OCI-M1 (cell line): ENCODE measurements around the gene TMCO4.

Experiments used
- DNase-seq: peaks from one replicate; lab custom pipeline; 2025; lab: John Stamatoyannopoulos, UW

Gene TMCO4

GRCh38 chr1:19749685-19750084, 50.0 kb downstream of the TMCO4 start:
- DNase-seq, result no peak

GRCh38 chr1:19747761-19748160, 52.0 kb downstream of the TMCO4 start:
- no peak for DNase-seq

DNA sequence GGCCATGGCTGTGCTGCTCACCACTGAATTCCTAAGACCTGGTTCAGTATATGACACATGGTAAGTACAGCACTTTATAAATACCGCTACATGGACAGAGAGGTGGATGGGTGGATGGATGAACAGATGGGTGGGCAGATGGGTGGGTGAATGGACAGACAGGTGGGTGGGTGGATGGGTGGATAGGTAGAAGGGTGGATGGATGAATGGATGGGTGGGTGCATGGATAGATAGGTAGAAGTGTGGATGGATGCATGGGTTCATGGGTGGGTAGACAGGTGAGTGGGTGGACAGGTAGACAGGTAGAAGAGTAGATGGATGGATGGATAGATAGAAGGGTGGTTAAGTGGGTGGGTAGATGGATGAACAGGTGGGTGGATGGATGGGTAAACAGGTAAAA, 54.8 kb downstream of the TMCO4 start:
- DNase-seq, result no peak

DNA sequence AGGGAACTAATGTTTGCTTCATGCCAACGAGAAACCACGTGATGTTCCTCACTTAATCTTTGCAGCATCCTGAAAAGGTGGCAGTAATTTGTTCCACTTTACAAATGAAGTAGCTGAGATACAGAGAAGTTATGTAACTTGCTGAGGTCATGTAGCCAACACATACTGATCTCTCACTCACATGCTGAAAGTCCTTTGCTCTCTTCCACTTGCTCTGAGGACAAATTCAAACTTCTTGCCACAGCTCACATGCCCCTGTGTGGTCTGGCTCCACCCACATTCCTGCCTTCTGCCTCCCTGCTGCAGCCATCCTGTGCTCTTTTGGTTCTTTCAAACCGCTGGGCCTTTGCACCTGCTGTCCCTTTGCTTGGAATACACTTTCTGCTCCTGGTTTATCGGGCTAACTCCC, 55.4 kb downstream of the TMCO4 start:
- no peak for DNase-seq

GRCh38 chr1:19743793-19744192, 55.9 kb downstream of the TMCO4 start:
- DNase-seq, result no peak

- no peak for DNase-seq
Measured at GRCh38 chr1:19743180-19743579, 56.5 kb downstream of the TMCO4 start.

GRCh38 chr1:19739628-19740027, 60.1 kb downstream of the TMCO4 start:
- DNase-seq, result no peak

DNA sequence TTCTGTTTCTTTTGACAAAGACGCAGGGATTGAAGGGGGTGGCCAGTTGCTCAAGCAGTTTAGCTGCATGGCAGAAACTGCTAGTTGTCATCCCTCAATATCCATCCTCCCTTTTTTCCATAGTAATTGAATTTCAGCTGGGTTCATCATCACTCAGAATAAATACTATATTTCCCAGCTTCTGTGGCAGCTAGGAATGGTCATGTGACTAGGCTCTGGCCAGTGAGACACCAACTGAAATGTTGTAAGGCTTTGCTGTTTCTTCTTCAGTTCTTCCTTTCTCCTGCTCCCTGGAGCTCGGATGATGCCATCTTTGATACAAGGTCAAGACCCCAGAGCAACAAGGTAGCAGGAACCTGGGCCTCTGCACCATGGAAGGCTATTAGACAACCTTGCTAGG, 61.0 kb downstream of the TMCO4 start:
- DNase-seq, result no peak

GRCh38 chr1:19738076-19738475, 61.6 kb downstream of the TMCO4 start:
- DNase-seq, result no peak

DNA sequence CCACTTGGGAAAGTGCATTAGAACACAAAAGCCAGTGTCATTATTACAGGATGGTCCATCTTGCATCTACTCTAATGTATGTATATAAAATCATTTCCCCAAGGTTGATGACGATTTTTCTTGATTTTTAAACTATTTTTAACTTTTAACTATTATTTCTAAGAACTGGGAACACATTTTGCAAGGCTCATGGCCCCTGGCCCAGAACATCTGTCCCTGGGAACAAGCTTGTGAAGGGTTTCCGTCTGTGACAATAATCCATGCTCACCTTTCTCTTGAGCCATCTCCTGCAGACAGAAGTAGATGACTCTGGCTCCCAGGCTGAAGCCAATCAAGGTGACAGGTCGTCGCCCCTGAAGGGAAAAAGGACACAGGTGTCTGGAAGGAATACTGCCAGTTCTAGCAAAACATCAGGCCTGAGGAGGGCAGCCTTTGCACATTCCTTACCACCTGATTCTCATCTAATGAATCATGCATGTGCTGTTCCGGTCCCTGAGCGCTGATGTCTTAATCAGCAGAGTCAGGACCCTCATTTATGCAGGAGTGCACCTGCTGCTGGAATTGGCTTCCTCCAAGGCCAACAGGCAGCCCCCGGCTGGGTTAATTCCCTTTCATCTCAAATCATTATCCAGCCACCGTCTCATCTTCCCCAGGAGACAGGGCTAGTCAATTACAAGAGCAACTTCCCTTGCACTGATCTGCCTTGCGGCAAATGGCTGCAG, 62.5 kb downstream of the TMCO4 start:
- no peak for DNase-seq

DNA sequence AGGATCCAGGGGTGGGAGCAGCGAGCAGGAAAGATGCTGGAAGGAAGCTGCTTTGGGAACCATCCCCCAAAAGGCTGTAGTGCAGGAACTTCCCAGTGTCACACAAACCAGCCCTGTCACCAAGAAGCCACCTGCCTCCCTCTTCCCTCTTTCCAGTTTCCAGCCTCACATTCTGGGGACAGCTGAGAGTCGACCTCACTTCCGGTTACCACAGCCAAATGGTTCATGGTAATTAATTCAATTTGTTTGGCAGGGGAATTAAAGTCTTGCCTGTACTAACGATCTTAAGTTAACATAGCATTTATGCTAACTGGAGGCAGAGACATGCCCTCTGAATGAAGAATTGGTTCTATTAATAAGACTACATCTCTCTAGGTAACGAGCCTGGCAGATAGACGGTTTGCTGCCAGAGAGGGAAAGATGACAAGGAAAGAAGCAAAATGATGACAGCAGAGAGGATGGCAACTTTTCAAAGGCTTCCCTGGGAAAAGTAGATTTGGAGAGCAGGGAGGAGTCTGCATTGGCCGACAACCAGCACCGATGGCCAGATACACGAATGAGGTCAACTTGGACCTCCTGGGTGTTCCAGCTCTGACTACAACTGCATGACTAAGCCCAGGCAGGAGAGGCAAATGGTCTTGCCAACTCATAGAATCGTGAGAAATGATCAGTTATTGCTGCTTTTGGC, 64.1 kb downstream of the TMCO4 start:
- DNase-seq, result no peak

DNA sequence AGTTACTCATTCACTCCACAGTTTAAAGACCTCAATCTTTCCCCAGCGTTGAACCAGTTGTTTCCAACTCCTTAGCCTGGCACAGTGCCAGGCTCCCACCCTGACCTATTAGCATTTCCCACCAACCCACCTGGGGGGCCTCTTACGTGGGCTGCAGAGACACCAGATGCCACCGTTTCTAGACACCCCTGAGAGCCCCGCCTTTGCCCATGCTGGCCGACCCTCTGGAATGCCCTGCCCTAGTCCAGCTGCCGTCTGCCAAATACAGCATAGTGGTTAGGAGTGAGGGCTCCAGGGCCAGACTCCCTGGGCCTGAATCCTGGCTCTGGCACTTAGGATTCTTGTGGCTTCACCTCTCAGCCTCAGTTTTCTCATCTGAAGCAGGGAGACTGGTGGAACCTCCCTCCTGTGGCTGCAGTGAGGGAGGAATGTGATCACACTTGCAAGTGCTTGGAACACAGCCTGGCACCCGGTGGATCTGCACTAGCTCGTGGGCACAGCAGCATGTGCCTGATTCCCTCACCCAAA, 65.2 kb downstream of the TMCO4 start:
- DNase-seq, result no peak

DNA sequence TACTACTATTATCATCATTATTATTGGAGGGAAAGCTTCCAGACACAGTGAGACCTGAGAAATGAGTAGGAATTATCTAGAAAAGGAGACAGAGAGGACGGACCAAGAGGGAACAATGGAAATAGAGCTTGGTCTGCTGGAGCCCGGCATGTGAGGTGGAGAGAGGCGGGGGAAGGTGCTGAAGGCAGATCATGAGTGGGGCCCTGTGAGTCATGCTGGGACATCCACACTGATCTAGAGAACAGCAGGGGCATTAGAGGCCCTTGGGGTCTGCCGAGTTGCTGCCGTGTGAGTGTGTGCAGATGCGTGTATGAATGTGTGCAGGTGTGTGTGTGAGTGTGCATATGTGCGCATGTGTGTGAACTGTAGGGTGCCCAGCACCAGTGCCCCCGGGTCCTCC, 65.7 kb downstream of the TMCO4 start:
- no peak for DNase-seq

DNA sequence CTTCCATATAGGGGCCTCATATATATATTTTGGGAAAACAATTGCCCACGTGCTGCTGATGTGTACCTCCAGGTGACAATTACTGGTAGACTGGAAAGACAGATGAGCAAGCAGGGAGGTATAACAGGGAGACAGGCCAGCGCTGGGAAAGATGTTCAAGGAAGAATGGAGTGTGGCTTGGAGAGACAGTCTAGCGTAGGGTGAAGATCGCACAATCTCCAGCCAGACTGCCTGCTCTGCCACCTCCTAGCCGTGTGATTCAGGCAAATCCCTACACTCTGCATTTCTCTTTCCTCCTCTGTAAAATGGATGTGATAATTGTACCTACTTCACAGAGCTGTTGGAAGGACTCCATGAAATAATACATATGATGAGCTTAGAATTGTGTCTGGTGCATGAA, 66.1 kb downstream of the TMCO4 start:
- no peak for DNase-seq

DNA sequence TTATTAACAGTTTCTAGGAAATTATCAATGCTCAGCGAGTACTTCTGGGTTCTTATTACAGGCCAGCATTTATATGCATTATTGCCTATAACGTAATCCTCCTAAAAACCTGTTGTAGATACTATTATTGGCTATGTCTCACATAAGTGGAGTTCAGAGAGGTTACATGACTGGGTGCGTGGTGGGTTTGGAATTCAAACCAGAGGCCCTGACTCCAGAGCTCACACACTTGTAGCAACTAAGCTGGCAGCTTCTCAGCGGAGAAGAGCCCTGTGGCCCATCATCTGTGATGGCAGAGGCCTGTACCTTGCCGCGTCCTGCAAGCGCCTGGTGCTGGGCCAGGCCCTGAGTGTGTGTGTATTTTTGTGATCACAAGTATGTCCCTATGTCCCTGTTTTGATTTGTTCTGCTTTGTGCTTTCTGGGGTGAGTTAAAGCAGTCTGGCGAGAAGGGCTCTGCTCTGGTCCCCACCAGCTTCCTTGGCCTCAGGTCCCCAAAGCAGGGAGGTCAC, 68.3 kb downstream of the TMCO4 start:
- no peak for DNase-seq

GRCh38 chr1:19730793-19731192, 68.9 kb downstream of the TMCO4 start:
- DNase-seq, result no peak

DNA sequence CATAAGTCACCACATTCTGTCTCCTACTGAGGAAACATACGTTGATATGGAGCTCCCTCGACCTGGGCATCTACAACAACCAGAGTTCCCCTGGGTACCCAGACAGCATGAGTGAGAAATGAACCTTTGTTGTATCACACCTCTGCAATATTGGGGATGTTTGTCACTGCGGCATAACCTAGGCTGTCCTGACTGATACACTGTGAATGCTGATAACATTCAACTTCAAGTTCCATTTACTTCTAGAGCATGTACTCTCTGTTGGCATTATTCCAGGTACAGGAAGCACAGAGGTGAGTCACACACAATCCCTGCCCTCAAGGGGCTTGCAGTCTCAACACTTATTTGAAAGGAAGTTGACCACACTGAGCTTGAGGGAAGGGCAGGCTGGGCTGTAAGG, 69.5 kb downstream of the TMCO4 start:
- DNase-seq, result no peak

DNA sequence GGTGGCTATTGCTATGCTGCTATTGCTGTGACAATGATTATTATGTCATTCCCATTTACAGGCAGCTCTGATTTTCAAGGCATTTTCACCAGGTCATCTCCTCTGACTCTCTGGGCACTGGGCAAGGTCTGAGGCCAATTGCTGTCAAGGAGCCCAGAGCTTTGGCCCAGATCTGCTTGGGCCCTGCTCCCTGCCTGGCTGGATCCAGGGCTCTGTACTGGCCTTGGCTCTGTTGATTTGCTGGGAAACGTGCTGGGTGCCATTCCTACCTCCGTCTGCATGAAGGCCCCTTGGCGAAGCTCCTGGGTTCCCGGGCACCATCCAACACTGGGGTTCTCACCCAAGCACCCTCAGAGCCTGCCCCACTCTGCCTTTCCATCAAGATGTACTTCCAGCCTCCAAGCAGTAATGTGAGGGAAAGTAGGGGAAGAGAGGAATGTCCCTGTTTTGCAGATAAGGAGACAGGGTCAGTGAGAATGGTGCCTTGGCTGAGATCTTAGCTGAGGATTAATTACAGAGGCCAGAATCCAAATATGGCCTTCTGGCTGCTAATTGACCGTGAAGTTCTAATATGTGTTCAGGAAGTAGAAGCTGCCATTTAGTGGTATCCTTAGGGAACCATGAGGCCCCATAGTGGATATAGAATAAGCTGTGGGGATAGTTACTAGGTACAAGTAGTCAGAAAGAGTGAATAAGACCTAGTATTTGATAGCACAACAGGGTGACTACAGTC, 71.1 kb downstream of the TMCO4 start:
- no peak for DNase-seq

DNA sequence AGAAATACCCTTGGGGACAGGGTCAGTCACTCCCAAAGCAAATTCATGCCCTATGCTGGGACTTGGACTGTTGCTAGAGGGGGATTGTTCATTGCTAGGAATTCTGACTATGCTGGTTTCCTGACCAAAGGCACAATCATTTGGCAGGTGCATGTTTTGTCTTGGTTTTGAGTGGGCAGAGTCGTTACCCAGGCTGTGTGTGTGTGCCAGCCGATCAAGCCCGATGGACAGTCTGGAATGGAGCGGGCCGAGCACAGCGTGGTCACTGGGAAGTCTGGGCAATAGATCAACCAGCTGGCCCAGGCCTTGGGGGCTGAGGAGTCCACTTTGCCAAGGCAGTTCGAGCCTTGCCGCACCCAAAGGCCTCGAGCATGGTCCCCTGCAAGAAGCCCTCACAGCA, 74.1 kb downstream of the TMCO4 start:
- DNase-seq, result no peak

DNA sequence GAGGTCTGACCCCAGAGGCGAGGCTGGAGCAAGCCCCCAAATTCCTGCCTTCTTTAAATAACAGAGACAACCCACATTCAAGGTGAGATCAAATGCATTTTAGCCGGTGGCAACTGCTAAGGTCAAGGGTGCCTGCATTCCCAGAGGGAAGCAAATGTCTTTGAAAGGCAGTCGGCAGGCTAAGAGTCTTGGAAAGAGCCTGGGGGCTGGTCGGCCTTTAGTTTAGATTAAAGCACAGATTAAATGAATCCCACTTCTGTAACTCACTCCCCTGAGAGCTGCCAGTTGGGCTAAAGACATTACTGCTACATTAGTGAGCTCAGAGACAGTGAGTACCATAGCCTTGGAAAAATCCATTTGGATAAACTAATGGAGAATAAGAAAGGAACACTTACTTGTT, 75.8 kb downstream of the TMCO4 start:
- DNase-seq, result no peak

GRCh38 chr1:19720973-19721372, 78.7 kb downstream of the TMCO4 start:
- no peak for DNase-seq

GRCh38 chr1:19720174-19720573, 79.5 kb downstream of the TMCO4 start:
- no peak for DNase-seq

GRCh38 chr1:19717467-19717866, 82.2 kb downstream of the TMCO4 start:
- DNase-seq, result no peak
